AG09309 (cell line): ENCODE data around the gene CLDN10.

Source experiments
- DNase-seq: peaks from one replicate; pipeline ENCODE4 v3.0.0-alpha.2; 2010; ENCODE audit warnings: low read depth
- H3K4me3 ChIP-seq: 2 replicates; pipeline ENCODE4 v1.5.1; 2011; ENCODE audit warnings: mild to moderate bottlenecking, low read depth, low read length, moderate library complexity; ENCODE audit not compliant: control insufficient read depth
- CTCF ChIP-seq: IDR thresholded peaks from 2 replicates; pipeline ENCODE4 v1.5.1; 2011; ENCODE audit warnings: mild to moderate bottlenecking, low read depth, low read length, inconsistent platforms; ENCODE audit not compliant: insufficient read depth, control insufficient read depth; ENCODE audit errors: missing control alignments

Gene CLDN10

DNA sequence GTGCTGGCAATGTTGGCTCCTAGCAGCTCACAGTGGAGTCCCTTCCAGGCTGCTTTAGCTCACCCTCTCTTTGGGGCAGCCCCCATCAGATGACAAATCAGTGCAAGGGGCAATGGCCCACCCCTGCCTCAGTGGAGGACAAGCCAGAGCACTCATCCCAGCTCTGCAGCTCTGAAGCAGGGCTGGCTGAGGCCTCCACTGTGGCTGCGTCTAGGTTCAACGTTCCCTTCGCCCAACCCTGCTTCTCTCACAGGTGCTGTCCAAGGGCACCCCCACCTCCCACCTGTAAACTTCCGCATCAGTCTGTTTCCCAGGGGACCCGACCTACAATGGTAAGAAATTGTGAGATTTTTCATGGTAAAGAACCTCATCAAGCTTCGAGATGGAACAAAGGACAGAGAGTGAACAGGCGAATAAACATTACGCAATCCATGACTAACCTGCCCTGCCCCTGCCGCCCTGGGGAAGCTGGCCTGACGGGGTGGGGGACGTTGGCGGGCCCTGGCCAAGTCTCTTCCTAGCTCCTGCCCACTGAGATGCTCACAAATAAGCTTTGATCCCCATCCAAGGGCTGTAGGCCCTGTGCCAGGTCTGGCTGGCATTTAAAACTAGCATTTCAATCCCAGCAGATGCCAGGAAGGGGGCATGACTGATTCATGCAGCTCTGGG, 51.5 kb downstream of the CLDN10 start:
- TF ChIP-seq CTCF = no peak
- no peak overlapping the region for H3K4me3 ChIP-seq
- no peak for DNase-seq

DNA sequence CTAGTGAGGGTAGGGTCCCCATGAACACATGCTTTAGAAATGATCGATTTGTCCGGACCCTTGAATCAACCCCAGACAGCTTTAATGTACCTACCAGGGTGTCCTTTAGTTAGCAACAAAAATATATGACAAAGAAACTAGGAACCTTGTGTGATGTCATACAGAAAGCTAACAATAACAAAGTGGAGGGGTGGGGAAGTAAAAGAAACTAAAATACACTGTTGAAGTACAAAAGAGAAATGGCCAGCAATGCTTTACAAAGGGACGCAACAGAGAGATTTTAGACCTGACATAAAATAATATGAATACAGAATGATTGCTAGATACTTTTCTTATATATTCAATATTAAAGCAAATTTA, 52.0 kb downstream of the CLDN10 start:
- no peak for DNase-seq
- no peak overlapping the region for H3K4me3 ChIP-seq
- TF ChIP-seq CTCF = no peak

GRCh38 chr13:95605448-95606125, 53.1 kb downstream of the CLDN10 start:
- H3K4me3 ChIP-seq = no peak overlapping the region
- DNase-seq = no peak
- TF ChIP-seq CTCF = no peak

- no peak for TF ChIP-seq CTCF
- peak; percentile 13 for DNase-seq
- no peak overlapping the region for H3K4me3 ChIP-seq
These were observed 54.8 kb downstream of the CLDN10 start for GRCh38 chr13:95607366-95607765.

- no peak for TF ChIP-seq CTCF
- DNase-seq = no peak
- H3K4me3 ChIP-seq = no peak overlapping the region
These were observed 56.3 kb downstream of the CLDN10 start for GRCh38 chr13:95608640-95609323.

- no peak for DNase-seq
- TF ChIP-seq CTCF = no peak
- no peak overlapping the region for H3K4me3 ChIP-seq
These were observed 62.2 kb downstream of the CLDN10 start for GRCh38 chr13:95614641-95615245.
